Adrenal gland (tissue), 5 donors: Measurements from ENCODE around the gene CD1B.

Experiments
- CTCF ChIP-seq, 6 experiments: fragments of 450-650 bp in 4 of 6; fragments of 200-600 bp in 2 of 6; sonication (generic) in 1 of 6; IDR thresholded peaks; 1 replicate in 5 of 6; 2 replicates in 1 of 6; pipeline versions ENCODE4 v1.5.1 to v1.8.0; 2016 to 2021; ENCODE audit warnings: antibody characterized with exemption in 6 of 6, mild to moderate bottlenecking in 2 of 6, moderate library complexity in 1 of 6
- POLR2A ChIP-seq, 2 donors: fragments of 450-650 bp; IDR thresholded peaks; one replicate each; pipeline ENCODE4 v1.6.1; 2017; ENCODE audit warnings: antibody characterized with exemption in 2 of 2, mild to moderate bottlenecking in 2 of 2, moderate library complexity in 1 of 2
- donor health status: DM: no; HTN: no; CAD: no.

GRCh38 chr1:158286941-158287346 lies 44.4 kb downstream of the CD1B start:
- TF ChIP-seq CTCF (IDR thresholded peaks at IDR 0.05) (no peak), POLR2A (IDR thresholded peaks at IDR 0.05) (no peak)
